ENCODE data around the gene NOS1AP. TPM values are rescaled to one million over a fixed set of nuclear protein-coding genes. Genes with fewer than 3 reads are reported as not detected.

Gene NOS1AP
- total RNA-seq, 4 donors from 2014 or later, result 1.1 to 3.5 (median 2.6) TPM

GRCh38 chr1:162232034-162232711 is 162.7 kb downstream of the NOS1AP start:
- H3K4me3 ChIP-seq (ENCODE audit: low read depth, poor library complexity, severe bottlenecking), result no peak overlapping the region
- intact Hi-C loops (cut with DNase I; ENCODE audit: low total_unique reads), result no loop called here
- TF ChIP-seq CTCF (IDR thresholded peaks at IDR 0.05) (no peak), POLR2A (IDR thresholded peaks at IDR 0.05) (no peak)
- DNase-seq (ENCODE audit: low spot score in 2 of 2), result no peak
- WGBS, 2 donors, result 75 to 77% methylated on average over 3 of the region's 3 CpGs

GRCh38 chr1:162233066-162233465 is 163.6 kb downstream of the NOS1AP start:
- WGBS, 2 donors, result 87 to 100% methylated on average over 1 of the region's 1 CpG
- intact Hi-C loops (cut with DNase I; ENCODE audit: low total_unique reads), result no loop called here
- no peak for DNase-seq (ENCODE audit: low spot score in 2 of 2)
- no peak for TF ChIP-seq POLR2A (IDR thresholded peaks at IDR 0.05)
- no peak for TF ChIP-seq CTCF (IDR thresholded peaks at IDR 0.05)
- H3K4me3 ChIP-seq (ENCODE audit: low read depth, poor library complexity, severe bottlenecking), result no peak overlapping the region

GRCh38 chr1:162233937-162234336 is 164.4 kb downstream of the NOS1AP start:
- TF ChIP-seq CTCF (IDR thresholded peaks at IDR 0.05) (no peak), POLR2A (IDR thresholded peaks at IDR 0.05) (no peak)
- DNase-seq (ENCODE audit: low spot score in 2 of 2), result no peak
- intact Hi-C loops (cut with DNase I; ENCODE audit: low total_unique reads), result no loop called here
- WGBS, 2 donors, result 93 to 96% methylated on average over 1 of the region's 1 CpG
- no peak overlapping the region for H3K4me3 ChIP-seq (ENCODE audit: low read depth, poor library complexity, severe bottlenecking)

- WGBS, 2 donors, result 91 to 98% methylated on average over 2 of the region's 2 CpGs
- intact Hi-C loops (cut with DNase I; ENCODE audit: low total_unique reads), result no loop called here
- TF ChIP-seq POLR2A (IDR thresholded peaks at IDR 0.05) (no peak), CTCF (IDR thresholded peaks at IDR 0.05) (no peak)
- no peak for DNase-seq (ENCODE audit: low spot score in 2 of 2)
- H3K4me3 ChIP-seq (ENCODE audit: low read depth, poor library complexity, severe bottlenecking), result no peak overlapping the region
Observed at GRCh38 chr1:162234571-162234970, 165.1 kb downstream of the NOS1AP start.

- TF ChIP-seq CTCF (IDR thresholded peaks at IDR 0.05) (no peak), POLR2A (IDR thresholded peaks at IDR 0.05) (no peak)
- intact Hi-C loops (cut with DNase I; ENCODE audit: low total_unique reads), result no loop called here
- no peak for DNase-seq (ENCODE audit: low spot score in 2 of 2)
- no peak overlapping the region for H3K4me3 ChIP-seq (ENCODE audit: low read depth, poor library complexity, severe bottlenecking)
- WGBS, 2 donors, result 53 to 55% methylated on average over 7 of the region's 7 CpGs
Observed at GRCh38 chr1:162235241-162235800, 165.8 kb downstream of the NOS1AP start.

- intact Hi-C loops (cut with DNase I; ENCODE audit: low total_unique reads), result no loop called here
- 79 to 83% methylated on average over 3 of the region's 3 CpGs for whole genome bisulfite sequencing, 2 donors
- no peak for TF ChIP-seq POLR2A (IDR thresholded peaks at IDR 0.05)
- TF ChIP-seq CTCF (IDR thresholded peaks at IDR 0.05), result no peak
- DNase-seq (ENCODE audit: low spot score in 2 of 2), result no peak
- no peak overlapping the region for H3K4me3 ChIP-seq (ENCODE audit: low read depth, poor library complexity, severe bottlenecking)
Observed at GRCh38 chr1:162236201-162236600, 166.7 kb downstream of the NOS1AP start.

Data from lower leg skin (tissue), 4 donors.